MM.1S (cell line): ENCODE results near the gene UPK1A.
"Not testable (repeated sequence)": the region's sequence is repeated elsewhere in the genome, so short reads cannot be mapped to it uniquely, and the experiment has no call there.

Experiments used
- DNase-seq: peaks from one replicate; pipeline ENCODE4 v3.0.0-alpha.2; 2015
- H2AFZ ChIP-seq: fragments of 300-600 bp; sonication (generic); 2 replicates; pipeline ENCODE4 v1.6.0; 2016; ENCODE audit warnings: antibody characterized with exemption, low read length
- H3F3A ChIP-seq: fragments of 300-600 bp; sonication (generic); 2 replicates; pipeline ENCODE4 v1.6.1; 2016; ENCODE audit warnings: mild to moderate bottlenecking, antibody characterized with exemption, low read length, moderate library complexity, mixed read lengths; ENCODE audit not compliant: insufficient read depth
- H3K27ac ChIP-seq: fragments of 300-600 bp; sonication (generic); 2 replicates; pipeline ENCODE4 v1.5.1; 2016; ENCODE audit warnings: mild to moderate bottlenecking, low read length
- H3K27me3 ChIP-seq: fragments of 300-600 bp; sonication (generic); replicated peaks from 2 replicates; pipeline ENCODE4 v1.6.0; 2016; ENCODE audit warnings: low read length; ENCODE audit not compliant: insufficient read depth
- H3K36me3 ChIP-seq: fragments of 300-600 bp; sonication (generic); replicated peaks from 2 replicates; pipeline ENCODE4 v1.6.1; 2016; ENCODE audit warnings: mild to moderate bottlenecking, low read length, mixed read lengths; ENCODE audit not compliant: insufficient read depth
- H3K4me1 ChIP-seq: fragments of 300-600 bp; sonication (generic); 2 replicates; pipeline ENCODE4 v1.6.1; 2016; ENCODE audit warnings: low read length, mixed read lengths
- H3K4me2 ChIP-seq: fragments of 300-600 bp; sonication (generic); 2 replicates; pipeline ENCODE4 v1.6.0; 2016; ENCODE audit warnings: low read depth, low read length
- H3K4me3 ChIP-seq: fragments of 300-600 bp; sonication (generic); 2 replicates; pipeline ENCODE4 v1.5.1; 2016; ENCODE audit warnings: low read length, mixed read lengths
- H3K79me2 ChIP-seq: fragments of 300-600 bp; sonication (generic); 2 replicates; pipeline ENCODE4 v1.6.1; 2016; ENCODE audit warnings: mixed run types, low read length, mixed read lengths
- H3K9ac ChIP-seq: fragments of 300-600 bp; sonication (generic); 2 replicates; pipeline ENCODE4 v1.6.1; 2016; ENCODE audit warnings: low read length, mixed read lengths
- H3K9me2 ChIP-seq: fragments of 300-600 bp; sonication (generic); replicated peaks from 2 replicates; pipeline ENCODE4 v1.6.1; 2016; ENCODE audit warnings: mild to moderate bottlenecking, low read length, mixed read lengths; ENCODE audit not compliant: insufficient read depth
- H3K9me3 ChIP-seq: fragments of 300-600 bp; sonication (generic); replicated peaks from 2 replicates; pipeline ENCODE4 v1.6.1; 2016; ENCODE audit warnings: mild to moderate bottlenecking, low read length, mixed read lengths; ENCODE audit not compliant: insufficient read depth
- H4K20me1 ChIP-seq: fragments of 300-600 bp; sonication (generic); 2 replicates; pipeline ENCODE4 v1.6.1; 2016; ENCODE audit warnings: mild to moderate bottlenecking, low read length, moderate library complexity, mixed read lengths; ENCODE audit not compliant: insufficient read depth
- CTCF ChIP-seq: fragments of 300-600 bp; sonication (generic); IDR thresholded peaks from 2 replicates; pipeline ENCODE4 v1.5.1; 2016; ENCODE audit warnings: antibody characterized with exemption, low read length, mixed read lengths
- EZH2 ChIP-seq: fragments of 300-600 bp; sonication (generic); optimal IDR thresholded peaks from 2 replicates; pipeline ENCODE3; 2017; ENCODE audit warnings: low read depth, mild to moderate bottlenecking, antibody characterized with exemption, low read length, mixed read lengths
- EZH2phosphoT487 ChIP-seq: fragments of 300-600 bp; sonication (generic); IDR thresholded peaks from 2 replicates; pipeline ENCODE4 v1.6.1; 2018; ENCODE audit warnings: antibody characterized with exemption, low read length

The UPK1A gene

DNA sequence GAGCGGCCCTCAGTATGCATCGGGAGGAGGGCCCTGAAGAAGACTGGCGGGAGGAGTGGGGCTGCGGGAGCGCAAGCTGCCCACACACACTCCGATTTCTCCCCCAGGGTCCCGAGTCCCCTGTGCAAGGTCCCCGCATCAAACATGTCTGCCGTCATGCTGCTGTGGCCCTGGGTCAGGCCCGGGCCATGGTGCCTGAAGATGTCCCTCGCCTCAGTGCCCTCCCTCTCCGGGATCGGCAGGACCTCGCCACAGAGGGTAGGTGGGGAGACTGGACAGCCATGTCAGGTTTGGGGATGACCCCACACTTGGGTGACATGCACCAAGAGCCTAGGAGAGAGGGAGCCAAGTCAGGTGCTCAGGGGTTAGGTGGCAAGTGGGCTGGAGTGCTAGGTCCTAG lies 56.1 kb downstream of the UPK1A start:
- Histone ChIP-seq H3K4me1 (0 out of 2 replicates have a peak, but pooled peaks cover 4% of the 10 kb centered on the region), H3K9me2 (no peaks in the 10 kb centered on the region), H3K4me3 (no peak overlapping the region), H3K9ac (no peak overlapping the region), H3K4me2 (no peak overlapping the region), H3K27me3 (no peaks in the 10 kb centered on the region), H4K20me1 (no peaks in the 10 kb centered on the region), H3K27ac (no peak overlapping the region), H3K79me2 (peaks cover 40% of the 10 kb centered on the region), H3K9me3 (no peaks in the 10 kb centered on the region), H2AFZ (no peak overlapping the region), H3K36me3 (peaks cover 7% of the 10 kb centered on the region; the same call in 1 of the 2 replicates), H3F3A (no peaks in the 10 kb centered on the region)
- DNase-seq: no peak
- TF ChIP-seq EZH2: no peak
- no peak for TF ChIP-seq EZH2phosphoT487
- no peak for TF ChIP-seq CTCF

DNA sequence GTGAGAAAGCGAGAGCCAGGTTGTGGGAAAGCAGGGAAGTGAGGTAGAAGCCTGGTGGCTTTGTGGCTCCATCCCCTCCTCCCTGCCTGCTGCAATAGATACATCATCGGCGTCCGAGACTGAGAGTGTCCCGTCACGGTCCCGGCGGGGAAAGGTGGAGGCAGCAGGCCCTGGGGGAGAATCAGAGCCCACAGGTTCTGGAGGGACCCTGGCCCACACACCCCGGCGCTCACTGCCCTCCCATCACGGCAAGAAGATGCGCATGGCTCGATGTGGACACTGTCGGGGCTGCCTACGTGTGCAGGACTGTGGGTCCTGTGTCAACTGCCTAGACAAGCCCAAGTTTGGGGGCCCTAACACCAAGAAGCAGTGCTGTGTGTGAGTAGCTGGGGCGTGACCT lies 56.6 kb downstream of the UPK1A start:
- H3K4me3 ChIP-seq: no peak overlapping the region
- H3K4me2 ChIP-seq: no peak overlapping the region
- no peak overlapping the region for H3K9ac ChIP-seq
- no peaks in the 10 kb centered on the region for H3K9me3 ChIP-seq
- peaks cover 7% of the 10 kb centered on the region; the same call in 1 of the 2 replicates for H3K36me3 ChIP-seq
- H3K27ac ChIP-seq: no peak overlapping the region
- H3K79me2 ChIP-seq: peaks cover 40% of the 10 kb centered on the region
- H3K27me3 ChIP-seq: no peaks in the 10 kb centered on the region
- no peaks in the 10 kb centered on the region for H3F3A ChIP-seq
- no peaks in the 10 kb centered on the region for H3K9me2 ChIP-seq
- H2AFZ ChIP-seq: no peak overlapping the region
- 0 out of 2 replicates have a peak, but pooled peaks cover 4% of the 10 kb centered on the region for H3K4me1 ChIP-seq
- no peak for DNase-seq
- TF ChIP-seq EZH2phosphoT487 (no peak), CTCF (no peak)
- H4K20me1 ChIP-seq: no peaks in the 10 kb centered on the region

- TF ChIP-seq CTCF: no peak
- no peak for TF ChIP-seq EZH2
- no peak for TF ChIP-seq EZH2phosphoT487
- H3K9me3 ChIP-seq: no peaks in the 10 kb centered on the region
- H3K4me3 ChIP-seq: no peak overlapping the region
- H4K20me1 ChIP-seq: no peaks in the 10 kb centered on the region
- DNase-seq: no peak
- no peak overlapping the region for H3K9ac ChIP-seq
- H3K27ac ChIP-seq: no peak overlapping the region
- H3K27me3 ChIP-seq: no peaks in the 10 kb centered on the region
- no peaks in the 10 kb centered on the region for H3F3A ChIP-seq
- H3K4me2 ChIP-seq: no peak overlapping the region
- H2AFZ ChIP-seq: no peak overlapping the region
- 0 out of 2 replicates have a peak, but pooled peaks cover 4% of the 10 kb centered on the region for H3K4me1 ChIP-seq
- H3K36me3 ChIP-seq: peaks cover 7% of the 10 kb centered on the region; the same call in 1 of the 2 replicates
- H3K79me2 ChIP-seq: peaks cover 35% of the 10 kb centered on the region
- no peaks in the 10 kb centered on the region for H3K9me2 ChIP-seq
These were observed 57.4 kb downstream of the UPK1A start for GRCh38 chr19:35723671-35724070.

GRCh38 chr19:35724132-35724531 lies 57.8 kb downstream of the UPK1A start:
- DNase-seq, H3K4me1 ChIP-seq, H3K27me3 ChIP-seq, H3K9me2 ChIP-seq, H3K9ac ChIP-seq, H3K27ac ChIP-seq, H3K4me3 ChIP-seq, H2AFZ ChIP-seq, H3K36me3 ChIP-seq, H3K9me3 ChIP-seq, H3K4me2 ChIP-seq, H3F3A ChIP-seq, H4K20me1 ChIP-seq: not testable (repeated sequence)
- peaks cover 30% of the 10 kb centered on the region for H3K79me2 ChIP-seq
